Peyer's patch (tissue), 4 donors: ENCODE data around the gene USP40. TPM values are rescaled to one million over a fixed set of nuclear protein-coding genes. Genes with fewer than 3 reads are reported as not detected.
"Not testable (repeated sequence)": the region's sequence is repeated elsewhere in the genome, so short reads cannot be mapped to it uniquely, and the experiment has no call there.

Experiments
- DNase-seq, 3 donors: peaks; one replicate each; pipeline ENCODE4 v3.0.0-alpha.2; 2017 to 2019
- H3K27ac ChIP-seq, 4 donors: fragments of 200-600 bp; sonication (generic); one replicate each; pipeline ENCODE4 v1.5.1; 2016 to 2019
- H3K27me3 ChIP-seq, 2 donors: fragments of 200-600 bp; sonication (generic); one replicate each; pipeline ENCODE4 v1.5.1; 2019
- H3K36me3 ChIP-seq, 3 donors: fragments of 200-600 bp; sonication (generic); one replicate each; pipeline ENCODE4 v1.5.1; 2016 to 2019
- H3K4me1 ChIP-seq, 4 donors: fragments of 200-600 bp; sonication (generic); one replicate each; pipeline ENCODE4 v1.5.1; 2016 to 2019
- H3K4me3 ChIP-seq, 4 donors: fragments of 200-600 bp; sonication (generic); 1 replicate in 3 of 4; 2 replicates in 1 of 4; pipeline ENCODE4 v1.5.1; 2016 to 2019; ENCODE audit warnings: mild to moderate bottlenecking in 1 of 4
- H3K9me3 ChIP-seq, 4 donors: fragments of 200-600 bp; sonication (generic); one replicate each; pipeline ENCODE4 v1.5.1; 2016 to 2019; ENCODE audit warnings: mild to moderate bottlenecking in 1 of 4
- CTCF ChIP-seq, 6 experiments: fragments of 450-650 bp in 4 of 6; fragments of 200-600 bp in 2 of 6; sonication (generic) in 1 of 6; IDR thresholded peaks; one replicate each; pipeline ENCODE4 v1.5.1; 2017 to 2019; ENCODE audit warnings: antibody characterized with exemption in 6 of 6, mild to moderate bottlenecking in 3 of 6, moderate library complexity in 1 of 6
- POLR2A ChIP-seq, 2 donors: fragments of 450-650 bp; IDR thresholded peaks; one replicate each; pipeline ENCODE4 v1.5.1; 2017; ENCODE audit warnings: antibody characterized with exemption in 2 of 2, mild to moderate bottlenecking in 2 of 2, moderate library complexity in 2 of 2
- total RNA-seq, 4 donors: library from RNA; depleted of rRNA; stranded (reverse); fragments of >200 nt; gene quantifications; one replicate each; pipeline ENCODE4 v1.1.0, GENCODE V29; 2016

Gene USP40
- total RNA-seq, 4 donors from 2014 or later = 34.3 to 58.7 (median 45.0) TPM

- Histone ChIP-seq H3K9me3 (no peaks in the 10 kb centered on the region), H3K36me3 (no peaks in the 10 kb centered on the region), H3K4me3 (no peak overlapping the region), H3K27me3 (no peaks in the 10 kb centered on the region), H3K27ac (no peak overlapping the region), H3K4me1 (no peaks in the 10 kb centered on the region)
- no peak for TF ChIP-seq CTCF (IDR thresholded peaks at IDR 0.05)
- TF ChIP-seq POLR2A (IDR thresholded peaks at IDR 0.05) = no peak
- no peak for DNase-seq
These were observed 35.5 kb upstream of the USP40 start for GRCh38 chr2:233602076-233602475.

GRCh38 chr2:233600386-233600785, 33.8 kb upstream of the USP40 start:
- no peak for DNase-seq
- Histone ChIP-seq H3K9me3 (no peaks in the 10 kb centered on the region), H3K36me3 (no peaks in the 10 kb centered on the region), H3K27me3 (no peaks in the 10 kb centered on the region), H3K27ac (no peak overlapping the region), H3K4me3 (no peak overlapping the region), H3K4me1 (no peaks in the 10 kb centered on the region)
- no peak for TF ChIP-seq CTCF (IDR thresholded peaks at IDR 0.05)
- TF ChIP-seq POLR2A (IDR thresholded peaks at IDR 0.05) = no peak

GRCh38 chr2:233598952-233599351, 32.4 kb upstream of the USP40 start:
- H3K4me3 ChIP-seq = no peak overlapping the region
- H3K4me1 ChIP-seq = no peaks in the 10 kb centered on the region
- DNase-seq = no peak
- no peak overlapping the region for H3K27ac ChIP-seq
- TF ChIP-seq CTCF (IDR thresholded peaks at IDR 0.05) (no peak), POLR2A (IDR thresholded peaks at IDR 0.05) (no peak)
- H3K9me3 ChIP-seq = no peaks in the 10 kb centered on the region
- H3K27me3 ChIP-seq = no peaks in the 10 kb centered on the region
- H3K36me3 ChIP-seq = no peaks in the 10 kb centered on the region

GRCh38 chr2:233597522-233597921, 30.9 kb upstream of the USP40 start:
- Histone ChIP-seq H3K4me1 (no peaks in the 10 kb centered on the region), H3K27me3 (no peaks in the 10 kb centered on the region), H3K36me3 (no peaks in the 10 kb centered on the region), H3K4me3 (no peak overlapping the region), H3K9me3 (no peaks in the 10 kb centered on the region), H3K27ac (no peak overlapping the region)
- DNase-seq = no peak
- TF ChIP-seq POLR2A (IDR thresholded peaks at IDR 0.05) (no peak), CTCF (IDR thresholded peaks at IDR 0.05) (no peak)

- Histone ChIP-seq H3K27ac (no peak overlapping the region), H3K4me3 (no peak overlapping the region), H3K36me3 (no peaks in the 10 kb centered on the region), H3K27me3 (no peaks in the 10 kb centered on the region), H3K4me1 (no peaks in the 10 kb centered on the region), H3K9me3 (no peaks in the 10 kb centered on the region)
- TF ChIP-seq CTCF (IDR thresholded peaks at IDR 0.05) = no peak
- no peak for TF ChIP-seq POLR2A (IDR thresholded peaks at IDR 0.05)
- DNase-seq = no peak
These were observed 26.6 kb upstream of the USP40 start for GRCh38 chr2:233593201-233593600.

GRCh38 chr2:233592706-233593105, 26.1 kb upstream of the USP40 start:
- H3K4me3 ChIP-seq, H3K4me1 ChIP-seq, H3K27me3 ChIP-seq, DNase-seq, H3K36me3 ChIP-seq, H3K27ac ChIP-seq, H3K9me3 ChIP-seq: not testable (repeated sequence)
